GM10266 (cell line): ENCODE data around the gene NFE2.

ENCODE experiments used
- DNase-seq: peaks from one replicate; pipeline ENCODE4 v3.0.0; 2012; ENCODE audit errors: extremely low spot score
- TF ChIP-seq, protein P1 (sequence below): IDR thresholded peaks from 2 replicates; pipeline ENCODE4 v1.5.1; 2012; ENCODE audit warnings: mild to moderate bottlenecking, low read depth; ENCODE audit not compliant: control insufficient read depth, insufficient read depth; ENCODE audit errors: missing control alignments

NFE2 gene

DNA sequence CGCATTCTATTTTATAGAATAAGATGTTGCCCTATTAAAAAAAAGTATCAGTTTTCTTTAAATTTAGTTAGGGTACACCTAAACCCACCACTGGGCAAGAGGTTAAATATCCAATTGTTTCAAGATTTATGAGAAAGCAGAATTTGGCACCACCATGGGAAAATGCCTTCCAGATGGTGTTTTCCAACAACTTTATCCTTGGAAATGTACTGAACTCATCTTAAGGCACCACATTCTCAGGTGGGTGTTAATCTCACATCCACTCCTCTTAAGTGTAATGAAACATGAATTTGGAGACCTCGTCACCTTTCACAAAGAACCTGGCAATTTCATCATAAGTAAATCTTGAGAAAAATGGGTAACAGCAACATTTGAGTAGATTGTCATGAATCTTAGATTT is 34.0 kb downstream of the NFE2 start:
- TF ChIP-seq, protein P1, sequence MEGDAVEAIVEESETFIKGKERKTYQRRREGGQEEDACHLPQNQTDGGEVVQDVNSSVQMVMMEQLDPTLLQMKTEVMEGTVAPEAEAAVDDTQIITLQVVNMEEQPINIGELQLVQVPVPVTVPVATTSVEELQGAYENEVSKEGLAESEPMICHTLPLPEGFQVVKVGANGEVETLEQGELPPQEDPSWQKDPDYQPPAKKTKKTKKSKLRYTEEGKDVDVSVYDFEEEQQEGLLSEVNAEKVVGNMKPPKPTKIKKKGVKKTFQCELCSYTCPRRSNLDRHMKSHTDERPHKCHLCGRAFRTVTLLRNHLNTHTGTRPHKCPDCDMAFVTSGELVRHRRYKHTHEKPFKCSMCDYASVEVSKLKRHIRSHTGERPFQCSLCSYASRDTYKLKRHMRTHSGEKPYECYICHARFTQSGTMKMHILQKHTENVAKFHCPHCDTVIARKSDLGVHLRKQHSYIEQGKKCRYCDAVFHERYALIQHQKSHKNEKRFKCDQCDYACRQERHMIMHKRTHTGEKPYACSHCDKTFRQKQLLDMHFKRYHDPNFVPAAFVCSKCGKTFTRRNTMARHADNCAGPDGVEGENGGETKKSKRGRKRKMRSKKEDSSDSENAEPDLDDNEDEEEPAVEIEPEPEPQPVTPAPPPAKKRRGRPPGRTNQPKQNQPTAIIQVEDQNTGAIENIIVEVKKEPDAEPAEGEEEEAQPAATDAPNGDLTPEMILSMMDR = no peak

GRCh38 chr12:54265364-54265812 is 35.4 kb downstream of the NFE2 start:
- TF ChIP-seq, protein P1 = no peak
- DNase-seq = no peak

More for the DNA sequence above, 34.0 kb downstream of the NFE2 start:
- DNase-seq = no peak

DNA sequence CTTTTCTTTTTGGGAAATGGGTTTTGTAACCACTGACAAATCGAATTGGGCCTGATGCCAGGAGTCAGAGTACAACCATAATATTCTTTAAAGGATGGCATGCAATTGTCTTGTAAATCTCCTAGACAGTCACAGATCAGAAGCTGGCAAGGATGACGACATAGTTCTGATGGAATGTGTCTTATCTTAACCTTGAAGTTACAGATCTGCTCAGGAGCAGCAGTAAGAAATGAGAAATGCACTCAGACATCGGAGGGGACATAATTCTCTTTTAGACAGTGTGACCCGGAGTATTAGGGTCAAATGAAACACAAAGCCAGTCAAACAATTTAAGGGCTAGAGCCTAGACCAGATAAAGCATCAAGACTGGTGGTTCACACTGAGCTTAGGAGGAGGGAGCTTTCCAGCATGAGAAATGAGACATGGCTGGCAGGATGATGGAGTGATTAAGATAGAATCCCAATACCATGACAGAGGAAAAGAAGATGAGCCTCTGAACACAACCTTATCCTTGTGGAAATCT is 38.4 kb downstream of the NFE2 start:
- DNase-seq = no peak
- TF ChIP-seq, protein P1 = no peak

DNA sequence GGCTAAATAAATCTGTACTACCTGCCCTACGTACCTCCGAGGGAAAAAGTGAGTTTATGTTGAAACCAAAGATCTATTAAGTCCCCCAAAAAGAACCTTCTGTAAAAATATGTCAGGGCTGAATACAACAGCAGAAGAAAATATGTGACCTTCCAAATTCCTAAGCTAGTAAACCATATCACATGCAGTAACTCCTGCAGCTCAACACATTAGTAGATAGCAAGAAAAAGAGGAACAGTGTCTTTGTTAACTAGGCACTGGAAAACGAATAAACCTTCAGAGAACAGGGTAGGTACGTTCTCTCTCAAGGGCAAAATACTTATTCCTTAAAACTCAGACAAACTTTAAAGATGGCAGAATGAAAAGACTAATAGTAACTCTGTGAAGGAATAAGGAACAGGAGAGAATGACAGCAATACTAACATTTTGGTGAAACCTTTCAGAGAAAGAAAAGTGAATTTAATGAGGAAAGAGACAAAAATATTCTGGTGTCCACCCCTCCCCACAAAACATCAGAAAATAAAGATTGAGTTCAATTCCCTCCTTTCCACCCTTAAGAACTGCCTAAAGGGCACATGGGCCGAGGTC is 38.9 kb downstream of the NFE2 start:
- TF ChIP-seq, protein P1 = no peak
- no peak for DNase-seq

GRCh38 chr12:54259194-54260011 is 41.4 kb downstream of the NFE2 start:
- TF ChIP-seq, protein P1 = no peak
- DNase-seq = peak; percentile 75

DNA sequence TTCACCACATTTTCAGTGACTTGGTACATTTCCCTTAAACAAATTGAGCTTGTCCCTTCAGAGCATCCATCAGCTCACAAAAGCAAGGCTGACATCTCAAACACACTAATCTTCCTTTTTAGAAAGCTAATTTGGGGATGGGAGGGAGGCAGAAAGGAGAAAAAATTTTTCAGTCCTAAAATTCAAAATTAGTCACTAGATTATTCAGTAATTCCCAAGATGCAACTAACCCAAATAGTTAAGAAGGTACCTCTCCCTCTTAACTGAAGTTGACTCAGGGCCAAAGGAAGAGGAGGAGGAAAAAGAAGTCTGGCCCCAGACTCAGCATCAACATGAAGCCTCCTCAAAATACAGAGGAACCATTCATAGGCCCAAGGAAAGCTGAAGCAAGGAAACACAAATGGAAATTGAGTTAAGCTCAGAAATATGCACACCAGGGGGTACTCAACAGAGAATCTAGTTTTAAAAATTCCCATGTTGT is 42.6 kb downstream of the NFE2 start:
- TF ChIP-seq, protein P1 = no peak
- no peak for DNase-seq
